ENCODE data around the gene GDPD3.

DNA sequence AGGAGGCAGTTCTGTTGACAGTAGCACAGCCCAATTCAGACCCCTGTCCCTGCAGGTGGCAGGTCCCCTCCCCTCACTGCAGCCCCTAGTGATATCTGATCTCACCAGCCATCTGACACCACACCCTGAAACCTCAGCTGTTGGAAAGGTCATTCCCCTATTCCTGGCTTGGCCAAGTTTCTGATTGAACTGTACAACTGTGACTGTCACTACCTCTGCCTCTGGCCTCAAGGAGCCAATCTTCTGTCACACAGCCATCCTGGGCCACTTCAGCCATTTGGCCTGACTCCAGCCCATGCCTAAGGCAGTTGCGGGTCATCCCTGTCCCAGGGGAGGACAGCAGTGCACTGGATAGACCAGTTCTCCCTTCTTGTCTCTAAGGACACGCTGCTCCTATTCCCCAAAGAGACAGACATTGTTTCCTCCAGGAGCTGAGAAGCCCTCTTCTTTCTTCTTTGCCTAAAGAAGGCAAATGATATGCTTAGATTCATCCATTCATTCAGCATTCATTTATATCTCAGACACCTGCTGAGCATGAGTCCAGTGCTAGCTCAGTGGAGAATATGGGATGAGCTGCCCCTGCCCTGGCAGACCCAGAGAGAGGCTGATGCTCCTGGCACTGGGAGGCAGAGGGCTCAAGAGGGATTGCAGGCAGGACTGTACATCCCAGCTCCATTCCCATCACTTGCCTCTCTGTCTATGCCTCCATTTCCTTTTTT lies 52.3 kb downstream of the GDPD3 start:
- no peak for TF ChIP-seq EZH2 (IDR thresholded peaks at IDR 0.05; ENCODE audit: low read depth, unreplicated experiment)
- TF ChIP-seq, protein P1, sequence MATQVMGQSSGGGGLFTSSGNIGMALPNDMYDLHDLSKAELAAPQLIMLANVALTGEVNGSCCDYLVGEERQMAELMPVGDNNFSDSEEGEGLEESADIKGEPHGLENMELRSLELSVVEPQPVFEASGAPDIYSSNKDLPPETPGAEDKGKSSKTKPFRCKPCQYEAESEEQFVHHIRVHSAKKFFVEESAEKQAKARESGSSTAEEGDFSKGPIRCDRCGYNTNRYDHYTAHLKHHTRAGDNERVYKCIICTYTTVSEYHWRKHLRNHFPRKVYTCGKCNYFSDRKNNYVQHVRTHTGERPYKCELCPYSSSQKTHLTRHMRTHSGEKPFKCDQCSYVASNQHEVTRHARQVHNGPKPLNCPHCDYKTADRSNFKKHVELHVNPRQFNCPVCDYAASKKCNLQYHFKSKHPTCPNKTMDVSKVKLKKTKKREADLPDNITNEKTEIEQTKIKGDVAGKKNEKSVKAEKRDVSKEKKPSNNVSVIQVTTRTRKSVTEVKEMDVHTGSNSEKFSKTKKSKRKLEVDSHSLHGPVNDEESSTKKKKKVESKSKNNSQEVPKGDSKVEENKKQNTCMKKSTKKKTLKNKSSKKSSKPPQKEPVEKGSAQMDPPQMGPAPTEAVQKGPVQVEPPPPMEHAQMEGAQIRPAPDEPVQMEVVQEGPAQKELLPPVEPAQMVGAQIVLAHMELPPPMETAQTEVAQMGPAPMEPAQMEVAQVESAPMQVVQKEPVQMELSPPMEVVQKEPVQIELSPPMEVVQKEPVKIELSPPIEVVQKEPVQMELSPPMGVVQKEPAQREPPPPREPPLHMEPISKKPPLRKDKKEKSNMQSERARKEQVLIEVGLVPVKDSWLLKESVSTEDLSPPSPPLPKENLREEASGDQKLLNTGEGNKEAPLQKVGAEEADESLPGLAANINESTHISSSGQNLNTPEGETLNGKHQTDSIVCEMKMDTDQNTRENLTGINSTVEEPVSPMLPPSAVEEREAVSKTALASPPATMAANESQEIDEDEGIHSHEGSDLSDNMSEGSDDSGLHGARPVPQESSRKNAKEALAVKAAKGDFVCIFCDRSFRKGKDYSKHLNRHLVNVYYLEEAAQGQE (IDR thresholded peaks at IDR 0.05; ENCODE audit: unreplicated experiment), result no peak
- no peak for TF ChIP-seq POLR2AphosphoS5 (IDR thresholded peaks at IDR 0.05; ENCODE audit: low read depth)
- no peak for TF ChIP-seq CTCF (conservative IDR thresholded peaks at IDR 0.05; ENCODE audit: low read depth in 2 of 2)
- no peak for TF ChIP-seq EZH2phosphoT487 (IDR thresholded peaks at IDR 0.05; ENCODE audit: unreplicated experiment)
- TF ChIP-seq CREB1 (CRISPR knock-in tag; IDR thresholded peaks at IDR 0.05; ENCODE audit: low read depth), result no peak
- no peak for TF ChIP-seq JUNB (IDR thresholded peaks at IDR 0.05; ENCODE audit: unreplicated experiment)
- no peak for TF ChIP-seq ZNF462 (CRISPR knock-in tag; IDR thresholded peaks at IDR 0.05)
- TF ChIP-seq ZNF331 (CRISPR knock-in tag; IDR thresholded peaks at IDR 0.05; ENCODE audit: low read depth), result no peak
- no peak for TF ChIP-seq ETS1 (IDR thresholded peaks at IDR 0.05)
- no peak for TF ChIP-seq STAT1 (IDR thresholded peaks at IDR 0.05; ENCODE audit: unreplicated experiment)
